LNCAP (cell line): ENCODE results near the gene HECTD2.

Experiments
- CTCF ChIP-seq: fragments of 450-650 bp; IDR thresholded peaks from 2 replicates; pipeline ENCODE4 v1.5.1; 2017; ENCODE audit warnings: mild to moderate bottlenecking

HECTD2 gene

DNA sequence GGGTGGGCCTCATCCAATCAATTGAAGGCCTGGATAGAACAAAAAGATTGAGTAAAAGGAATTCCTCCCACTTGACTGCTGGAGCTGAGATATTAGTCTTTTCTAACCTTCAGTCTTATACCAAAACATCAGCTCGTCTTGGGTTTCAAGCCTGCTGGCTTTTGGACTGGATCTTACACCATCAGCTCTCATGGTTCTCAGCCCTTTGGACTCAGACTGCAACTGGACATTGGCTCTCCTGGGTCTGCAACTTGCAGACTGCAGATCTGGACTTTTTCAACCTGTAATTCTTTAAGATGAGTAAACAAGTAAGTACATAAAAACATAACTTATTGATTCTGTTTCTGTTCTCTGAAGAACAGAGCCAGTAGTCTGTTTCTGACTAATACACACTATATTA is 149.0 kb downstream of the HECTD2 start:
- no peak for TF ChIP-seq CTCF

- TF ChIP-seq CTCF: no peak
Observed at GRCh38 chr10:91559750-91560149, 149.6 kb downstream of the HECTD2 start.

GRCh38 chr10:91562839-91563581 is 152.9 kb downstream of the HECTD2 start:
- no peak for TF ChIP-seq CTCF

- TF ChIP-seq CTCF: no peak
Observed at GRCh38 chr10:91564026-91564425, 153.9 kb downstream of the HECTD2 start.
